B cell (primary cell): ENCODE measurements around the gene VPS9D1. TPM values are rescaled to one million over a fixed set of nuclear protein-coding genes. Genes with fewer than 3 reads are reported as not detected.

ENCODE experiments used
- ATAC-seq: fragments of 200-7000 bp; cut with Tn5 transposase; one replicate; pipeline ENCODE4 v1.10.0; 2021; ENCODE audit warnings: low read depth, mild to moderate bottlenecking, moderate number of reproducible peaks, moderate library complexity
- CTCF ChIA-PET: fragments of 350-600 bp; sonication (Branson Sonifier 250); formaldehyde crosslinking; loops from one replicate; lab custom pipeline; 2021; ENCODE audit warnings: antibody characterized with exemption, inconsistent platforms; lab: Charles Lee
- POLR2A ChIA-PET: fragments of 350-600 bp; sonication (Branson Sonifier 250); formaldehyde crosslinking; loops from one replicate; lab custom pipeline; 2021; ENCODE audit warnings: antibody characterized with exemption; lab: Charles Lee
- DNase-seq: peaks from one replicate; pipeline ENCODE4 v3.0.0; 2013
- H2AFZ ChIP-seq: 2 replicates; pipeline ENCODE4 v1.6.1; 2012; ENCODE audit warnings: mild to moderate bottlenecking, low read depth, low read length; ENCODE audit not compliant: insufficient read depth, poor library complexity, severe bottlenecking
- H3K27ac ChIP-seq, 2 donors: 1 replicate in 1 of 2; 2 replicates in 1 of 2; pipeline ENCODE4 v1.5.1; 2012 to 2013; ENCODE audit warnings: low read length in 2 of 2, mild to moderate bottlenecking in 2 of 2, moderate library complexity in 1 of 2
- H3K27me3 ChIP-seq, 4 experiments: fragments of 200-600 bp in 1 of 4; sonication (generic) in 1 of 4; replicated peaks in 1 of 4; 1 replicate in 2 of 4; 2 replicates in 2 of 4; pipeline versions ENCODE4 v1.6.1 to v1.7.0; 2013 to 2016; ENCODE audit warnings: low read length in 3 of 4, mild to moderate bottlenecking in 2 of 4, mixed read lengths in 1 of 4, moderate library complexity in 1 of 4; ENCODE audit not compliant: insufficient read depth in 4 of 4, control insufficient read depth in 3 of 4; ENCODE audit errors: control extremely low read depth in 1 of 4
- H3K36me3 ChIP-seq, 2 experiments: replicated peaks in 1 of 2; 1 replicate in 1 of 2; 2 replicates in 1 of 2; pipeline versions ENCODE4 v1.6.1 to v1.7.1; 2013; ENCODE audit warnings: low read length in 1 of 2; ENCODE audit not compliant: insufficient read depth in 2 of 2, control insufficient read depth in 1 of 2; ENCODE audit errors: control extremely low read depth in 1 of 2, extremely low read depth in 1 of 2
- H3K4me1 ChIP-seq, 2 donors: fragments of 200-600 bp in 1 of 2; sonication (generic) in 1 of 2; 1 replicate in 1 of 2; 2 replicates in 1 of 2; pipeline versions ENCODE4 v1.5.1 to v1.6.1; 2013 to 2017; ENCODE audit warnings: low read length in 2 of 2; ENCODE audit not compliant: control insufficient read depth in 2 of 2, insufficient read depth in 2 of 2
- H3K4me2 ChIP-seq: replicated peaks from 2 replicates; pipeline ENCODE3; 2012; ENCODE audit warnings: mild to moderate bottlenecking, low read depth, low read length; ENCODE audit not compliant: poor library complexity, severe bottlenecking
- H3K4me3 ChIP-seq, 5 experiments: fragments of 200-600 bp in 1 of 5; sonication (generic) in 1 of 5; 1 replicate in 3 of 5; 2 replicates in 2 of 5; pipeline versions ENCODE4 v1.5.1 to v1.7.0; 2011 to 2016; ENCODE audit warnings: low read length in 4 of 5, mild to moderate bottlenecking in 4 of 5, low read depth in 2 of 5, control low read depth in 1 of 5, moderate library complexity in 1 of 5; ENCODE audit not compliant: insufficient read depth in 1 of 5; ENCODE audit errors: control extremely low read depth in 1 of 5, extremely low read depth in 1 of 5
- H3K79me2 ChIP-seq: fragments of 200-600 bp; sonication (generic); one replicate; pipeline ENCODE4 v1.6.0; 2016; ENCODE audit warnings: low read length; ENCODE audit not compliant: control insufficient read depth, insufficient read depth
- H3K9ac ChIP-seq: fragments of 200-600 bp; sonication (generic); 2 replicates; pipeline ENCODE4 v1.6.1; 2017; ENCODE audit warnings: mild to moderate bottlenecking, low read length, moderate library complexity
- H3K9me3 ChIP-seq, 3 donors: one replicate each; pipeline versions ENCODE4 v1.6.1 to v1.7.1; 2013; ENCODE audit warnings: low read length in 2 of 3; ENCODE audit not compliant: control insufficient read depth in 2 of 3, insufficient read depth in 1 of 3; ENCODE audit errors: control extremely low read depth in 1 of 3
- H4K20me1 ChIP-seq: 2 replicates; pipeline ENCODE4 v1.6.0; 2012; ENCODE audit warnings: mild to moderate bottlenecking, low read length; ENCODE audit not compliant: insufficient read depth, control insufficient read depth, poor library complexity, severe bottlenecking
- H3K27ac Mint-ChIP-seq: one replicate; pipeline ENCODE4 v1.8.0; 2021; ENCODE audit warnings: mixed read lengths
- H3K27me3 Mint-ChIP-seq: one replicate; pipeline ENCODE4 v1.8.0; 2021; ENCODE audit warnings: mixed read lengths
- H3K4me1 Mint-ChIP-seq: one replicate; pipeline ENCODE4 v1.8.0; 2021; ENCODE audit warnings: mixed read lengths
- H3K4me3 Mint-ChIP-seq: one replicate; pipeline ENCODE4 v1.8.0; 2021; ENCODE audit warnings: mixed read lengths
- H3K9me3 Mint-ChIP-seq: one replicate; pipeline ENCODE4 v1.8.0; 2022; ENCODE audit warnings: mixed read lengths; ENCODE audit not compliant: insufficient read depth
- EZH2 ChIP-seq: IDR thresholded peaks from 2 replicates; pipeline ENCODE4 v1.6.1; 2012; ENCODE audit warnings: borderline replicate concordance, low read depth, mild to moderate bottlenecking, moderate library complexity, low read length; ENCODE audit not compliant: insufficient read depth, poor library complexity, severe bottlenecking
- WGBS: methylation state at CpG from one replicate; pipeline ENCODE4 v1.1.5; 2013; ENCODE audit warnings: missing lambda C conversion rate; ENCODE audit not compliant: insufficient coverage; 5-methylcytosine and 5-hydroxymethylcytosine counted together
- intact Hi-C: fragments of 100-400 bp; cut with micrococcal nuclease; formaldehyde crosslinking; loops from one replicate; pipeline ENCODE4 v1.10.0; 2022
- polyA plus RNA-seq: library from polyadenylated mRNA; depleted of rRNA; stranded (reverse); fragments of >200 nt; gene quantifications from 2 replicates; pipeline ENCODE4 v1.2.3, GENCODE V29; 2012
- total RNA-seq, 2 donors: library from RNA; stranded (reverse); fragments of 120-200 nt in 1 of 2; gene quantifications; 1 replicate in 1 of 2; 2 replicates in 1 of 2; pipeline versions ENCODE4 v1.2.3 to v1.2.4, GENCODE V29; 2013 to 2022
- TF ChIP-seq, protein P1 (sequence below): fragments of 200-600 bp; IDR thresholded peaks from one replicate; pipeline ENCODE4 v1.8.0; 2022; ENCODE audit warnings: antibody characterized with exemption, mild to moderate bottlenecking

Gene VPS9D1
- total and polyA plus RNA-seq, 2 donors (not counting 1 experiment from before 2014, with no cell fraction given): 14.6 to 24.0 TPM

DNA sequence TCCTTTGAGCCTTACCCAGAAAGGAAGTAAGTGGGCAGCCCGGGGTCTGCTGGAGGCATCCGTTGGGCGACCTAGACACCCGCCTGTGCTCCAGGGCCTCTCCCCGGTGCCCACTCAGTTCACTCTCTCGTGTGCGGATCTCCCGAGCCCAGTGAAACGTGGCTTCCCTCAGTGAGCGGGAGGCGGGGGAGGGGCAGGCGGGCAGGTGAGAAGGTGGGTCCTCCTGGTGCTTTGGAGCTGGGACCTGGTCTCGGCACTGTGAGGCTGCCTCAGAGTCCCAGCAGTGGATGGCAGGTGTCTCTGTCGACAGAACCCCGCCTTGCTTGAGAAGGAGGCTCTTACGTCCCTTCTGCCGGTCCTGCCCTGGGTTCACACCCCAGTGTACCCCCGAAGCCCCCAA, 8.6 kb upstream of the VPS9D1 start:
- Histone ChIP-seq H3K4me1 (peaks cover 3 to 4% of the 10 kb centered on the region in 2 donors), H4K20me1 (peaks cover 91% of the 10 kb centered on the region), H3K27ac (no peak overlapping the region), H3K27me3 (no peaks in the 10 kb centered on the region), H3K36me3 (peaks cover 0 to 76% of the 10 kb centered on the region in 2 experiments), H3K9ac (no peak overlapping the region), H3K79me2 (peaks cover 98% of the 10 kb centered on the region), H3K9me3 (no peaks in the 10 kb centered on the region), H3K4me2 (no peak overlapping the region), H2AFZ (no peak overlapping the region), H3K4me3 (no peak overlapping the region)
- Mint-ChIP-seq H3K9me3 (no peaks in the 10 kb centered on the region), H3K4me1 (peaks cover 10% of the 10 kb centered on the region), H3K27me3 (no peaks in the 10 kb centered on the region), H3K27ac (no peak overlapping the region), H3K4me3 (no peak overlapping the region)
- ChIA-PET CTCF (interaction anchor here (1.6 kb wide), 1 partner anchor 23 kb away, joined by 3 read pairs; no protein-coding TSS in a partner anchor), POLR2A (no interaction called here)
- TF ChIP-seq, protein P1, sequence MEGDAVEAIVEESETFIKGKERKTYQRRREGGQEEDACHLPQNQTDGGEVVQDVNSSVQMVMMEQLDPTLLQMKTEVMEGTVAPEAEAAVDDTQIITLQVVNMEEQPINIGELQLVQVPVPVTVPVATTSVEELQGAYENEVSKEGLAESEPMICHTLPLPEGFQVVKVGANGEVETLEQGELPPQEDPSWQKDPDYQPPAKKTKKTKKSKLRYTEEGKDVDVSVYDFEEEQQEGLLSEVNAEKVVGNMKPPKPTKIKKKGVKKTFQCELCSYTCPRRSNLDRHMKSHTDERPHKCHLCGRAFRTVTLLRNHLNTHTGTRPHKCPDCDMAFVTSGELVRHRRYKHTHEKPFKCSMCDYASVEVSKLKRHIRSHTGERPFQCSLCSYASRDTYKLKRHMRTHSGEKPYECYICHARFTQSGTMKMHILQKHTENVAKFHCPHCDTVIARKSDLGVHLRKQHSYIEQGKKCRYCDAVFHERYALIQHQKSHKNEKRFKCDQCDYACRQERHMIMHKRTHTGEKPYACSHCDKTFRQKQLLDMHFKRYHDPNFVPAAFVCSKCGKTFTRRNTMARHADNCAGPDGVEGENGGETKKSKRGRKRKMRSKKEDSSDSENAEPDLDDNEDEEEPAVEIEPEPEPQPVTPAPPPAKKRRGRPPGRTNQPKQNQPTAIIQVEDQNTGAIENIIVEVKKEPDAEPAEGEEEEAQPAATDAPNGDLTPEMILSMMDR: no peak
- no peak for TF ChIP-seq EZH2
- ATAC-seq: no peak
- WGBS: 97% methylated on average over 18 of the region's 18 CpGs
- intact Hi-C loops: no loop called here
- DNase-seq: no peak

DNA sequence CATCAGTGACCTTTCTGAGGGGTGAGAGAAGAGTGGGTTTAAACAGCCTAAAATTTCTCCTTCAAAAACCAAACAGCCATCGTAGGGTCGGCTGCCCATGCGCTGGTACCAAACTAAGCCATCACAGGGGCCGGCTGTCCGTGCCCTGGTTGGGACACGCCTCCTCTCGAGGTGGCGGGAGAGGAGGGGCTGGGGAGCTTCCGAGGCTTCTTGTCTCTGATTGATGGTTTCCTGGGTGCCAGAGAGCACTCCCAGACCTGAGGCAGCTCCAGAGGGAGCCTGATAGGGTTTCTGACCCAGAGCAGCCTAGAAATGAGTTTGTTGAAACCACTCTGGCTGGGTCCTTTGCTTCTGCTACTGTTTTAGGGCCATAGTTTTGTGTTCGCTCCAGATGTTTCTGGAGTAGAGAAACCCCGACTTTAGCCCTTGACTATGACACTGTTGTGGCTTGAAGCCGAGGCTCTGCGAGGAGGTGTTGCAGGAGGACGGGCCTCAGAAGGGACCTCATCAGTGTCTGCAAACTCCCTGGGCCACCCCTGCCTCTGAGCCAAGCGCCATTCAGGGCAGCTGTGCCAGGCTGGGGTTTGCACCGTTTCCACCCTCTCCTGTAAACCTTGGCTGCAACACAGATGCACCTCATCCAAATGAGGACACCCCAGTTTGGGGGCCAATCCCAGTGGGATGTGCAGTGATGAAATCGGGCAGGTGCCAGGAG, 6.9 kb upstream of the VPS9D1 start:
- no peak overlapping the region for H2AFZ ChIP-seq
- Mint-ChIP-seq H3K4me3 (no peak overlapping the region), H3K4me1 (peaks cover 22% of the 10 kb centered on the region), H3K9me3 (no peaks in the 10 kb centered on the region), H3K27ac (no peak overlapping the region), H3K27me3 (no peaks in the 10 kb centered on the region)
- no peak for TF ChIP-seq EZH2
- TF ChIP-seq, protein P1: no peak
- DNase-seq (no peak), ATAC-seq (no peak)
- H3K36me3 ChIP-seq: peaks cover 0 to 77% of the 10 kb centered on the region in 2 experiments
- intact Hi-C loops: no loop called here
- peaks cover 20 to 21% of the 10 kb centered on the region in 2 donors for H3K4me1 ChIP-seq
- ChIA-PET CTCF (interaction anchor here (1.6 kb wide), 1 partner anchor 21 kb away, joined by 3 read pairs; no protein-coding TSS in a partner anchor), POLR2A (no interaction called here)
- no peaks in the 10 kb centered on the region for H3K9me3 ChIP-seq
- no peak overlapping the region for H3K27ac ChIP-seq
- no peaks in the 10 kb centered on the region for H3K27me3 ChIP-seq
- H3K9ac ChIP-seq: no peak overlapping the region
- 96% methylated on average over 16 of the region's 17 CpGs for WGBS
- no peak overlapping the region for H3K4me3 ChIP-seq
- H4K20me1 ChIP-seq: peaks cover 91% of the 10 kb centered on the region
- H3K4me2 ChIP-seq: no peak overlapping the region
- peaks cover 99% of the 10 kb centered on the region for H3K79me2 ChIP-seq
